SU-DHL-6 (cell line): ENCODE results near the gene MDP1.

ENCODE experiments used
- H2AFZ ChIP-seq: fragments of 200-600 bp; sonication (generic); 2 replicates; pipeline ENCODE4 v1.6.1; 2014; ENCODE audit warnings: low read depth, mild to moderate bottlenecking, moderate library complexity, mixed read lengths, antibody characterized with exemption, low read length; ENCODE audit not compliant: severe bottlenecking
- H3F3A ChIP-seq: fragments of 200-600 bp; shearing (Covaris generic); 2 replicates; pipeline ENCODE4 v1.6.0; 2016; ENCODE audit warnings: antibody characterized with exemption, mild to moderate bottlenecking; ENCODE audit not compliant: insufficient read depth
- H3K27ac ChIP-seq: fragments of 200-600 bp; sonication (generic); 2 replicates; pipeline ENCODE4 v1.5.1; 2016; ENCODE audit warnings: low read depth, mild to moderate bottlenecking, low read length, moderate library complexity, mixed read lengths
- H3K27me3 ChIP-seq: fragments of 200-600 bp; sonication (generic), shearing (Covaris generic); 2 replicates; pipeline ENCODE4 v1.6.0; 2014; ENCODE audit warnings: mild to moderate bottlenecking, low read length
- H3K36me3 ChIP-seq: fragments of 200-600 bp; sonication (generic); 2 replicates; pipeline ENCODE4 v1.6.1; 2014; ENCODE audit warnings: mild to moderate bottlenecking, low read length, mixed read lengths
- H3K4me2 ChIP-seq: fragments of 300-600, 200-600 bp; shearing (Covaris generic), sonication (generic); 2 replicates; pipeline ENCODE4 v1.6.0; 2014; ENCODE audit warnings: low read length, low read depth, mild to moderate bottlenecking; ENCODE audit not compliant: poor library complexity, severe bottlenecking
- H3K4me3 ChIP-seq: fragments of 200-600 bp; sonication (generic); 2 replicates; pipeline ENCODE4 v1.5.1; 2014; ENCODE audit warnings: antibody characterized with exemption, low read length, mild to moderate bottlenecking, mixed read lengths; ENCODE audit not compliant: insufficient read depth, poor library complexity, severe bottlenecking
- H3K79me2 ChIP-seq: fragments of 200-600 bp; sonication (generic); 2 replicates; pipeline ENCODE4 v1.6.1; 2014; ENCODE audit warnings: mild to moderate bottlenecking, low read length, moderate library complexity; ENCODE audit not compliant: insufficient read depth
- H3K9ac ChIP-seq: fragments of 200-600 bp; sonication (generic); 2 replicates; pipeline ENCODE4 v1.7.0; 2014; ENCODE audit warnings: mild to moderate bottlenecking, low read length
- H3K9me2 ChIP-seq: fragments of 200-600 bp; sonication (generic); replicated peaks from 2 replicates; pipeline ENCODE4 v1.6.1; 2014; ENCODE audit warnings: low read length; ENCODE audit not compliant: insufficient read depth
- H3K9me3 ChIP-seq: fragments of 200-600 bp; sonication (generic); 2 replicates; pipeline ENCODE4 v1.6.1; 2014; ENCODE audit warnings: low read length, mixed read lengths; ENCODE audit not compliant: insufficient read depth
- H4K20me1 ChIP-seq: fragments of 200-600 bp; sonication (generic); 2 replicates; pipeline ENCODE4 v1.6.1; 2014; ENCODE audit warnings: low read depth, mild to moderate bottlenecking, antibody characterized with exemption, low read length, moderate library complexity, mixed read lengths
- CTCF ChIP-seq: fragments of 200-600 bp; sonication (generic); IDR thresholded peaks from one replicate; pipeline ENCODE4 v1.5.1; 2017; ENCODE audit warnings: antibody characterized with exemption, mild to moderate bottlenecking, low read length, moderate library complexity; ENCODE audit not compliant: insufficient read depth, poor library complexity, severe bottlenecking
- EZH2phosphoT487 ChIP-seq: fragments of 200-600 bp; sonication (generic), shearing (Covaris generic); conservative IDR thresholded peaks from 2 replicates; pipeline ENCODE4 v1.6.1; 2018; ENCODE audit warnings: mild to moderate bottlenecking, antibody characterized with exemption, low read length, moderate library complexity, mixed read lengths

The MDP1 gene

DNA sequence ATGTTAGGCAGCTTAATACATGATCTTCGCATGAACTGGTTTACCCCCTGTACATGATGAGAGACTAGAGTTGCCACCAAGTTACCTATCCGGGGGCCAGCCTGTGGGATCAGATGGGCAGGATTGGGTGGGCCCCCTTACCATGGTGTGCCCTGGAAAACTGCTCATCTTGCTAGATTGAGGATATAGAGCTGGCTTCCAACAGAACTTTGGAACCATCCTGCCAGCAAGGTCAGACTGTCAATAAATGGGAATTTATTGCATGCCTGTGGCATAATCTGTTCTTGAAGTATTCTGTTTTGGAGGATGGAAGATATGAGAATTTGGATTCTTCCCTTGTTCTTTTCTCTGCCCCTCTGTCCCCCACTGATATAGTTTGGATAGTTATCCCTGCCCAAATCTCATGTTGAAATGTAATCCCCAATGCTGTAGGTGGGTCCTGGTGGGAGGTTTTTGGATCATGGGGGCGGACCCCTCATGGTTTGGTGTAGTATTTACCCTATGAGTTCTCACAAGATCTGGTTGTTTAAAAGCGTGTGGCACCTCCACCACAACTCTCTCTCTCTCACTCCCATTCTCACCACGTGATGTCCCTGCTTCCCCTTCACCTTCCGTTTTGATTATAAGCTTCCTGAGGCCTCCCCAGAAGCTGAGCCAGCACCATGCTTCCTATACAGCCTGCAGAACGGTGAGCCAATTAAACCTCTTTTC lies 16.9 kb downstream of the MDP1 start:
- H3K27ac ChIP-seq = no peak overlapping the region
- TF ChIP-seq EZH2phosphoT487 = no peak
- TF ChIP-seq CTCF = no peak
- H3K4me3 ChIP-seq = no peak overlapping the region
- peaks cover 17% of the 10 kb centered on the region; the same call in 1 of the 2 replicates for H3K79me2 ChIP-seq
- H3K9me2 ChIP-seq = no peaks in the 10 kb centered on the region
- no peaks in the 10 kb centered on the region for H3K9me3 ChIP-seq
- no peaks in the 10 kb centered on the region for H4K20me1 ChIP-seq
- no peaks in the 10 kb centered on the region for H3K27me3 ChIP-seq
- no peak overlapping the region for H2AFZ ChIP-seq
- H3F3A ChIP-seq = peaks cover 24% of the 10 kb centered on the region
- peaks cover 3% of the 10 kb centered on the region; the same call in 1 of the 2 replicates for H3K36me3 ChIP-seq
- H3K9ac ChIP-seq = no peak overlapping the region
- peak overlapping the region; percentile 6 for H3K4me2 ChIP-seq

GRCh38 chr14:24197056-24197450 lies 18.8 kb downstream of the MDP1 start:
- Histone ChIP-seq H3K4me2 (peak overlapping the region; percentile 74), H3K9me3 (no peaks in the 10 kb centered on the region), H3K9ac (peak overlapping the region; percentile 63), H4K20me1 (no peaks in the 10 kb centered on the region), H3K36me3 (peaks cover 3% of the 10 kb centered on the region; the same call in 1 of the 2 replicates), H3K27ac (peak overlapping the region; percentile 83), H3K79me2 (peaks cover 18% of the 10 kb centered on the region; the same call in 1 of the 2 replicates), H3K9me2 (no peaks in the 10 kb centered on the region), H3K27me3 (no peaks in the 10 kb centered on the region), H3K4me3 (peak overlapping the region; percentile 41), H2AFZ (no peak overlapping the region), H3F3A (peaks cover 24% of the 10 kb centered on the region)
- TF ChIP-seq EZH2phosphoT487 (no peak), CTCF (no peak)

DNA sequence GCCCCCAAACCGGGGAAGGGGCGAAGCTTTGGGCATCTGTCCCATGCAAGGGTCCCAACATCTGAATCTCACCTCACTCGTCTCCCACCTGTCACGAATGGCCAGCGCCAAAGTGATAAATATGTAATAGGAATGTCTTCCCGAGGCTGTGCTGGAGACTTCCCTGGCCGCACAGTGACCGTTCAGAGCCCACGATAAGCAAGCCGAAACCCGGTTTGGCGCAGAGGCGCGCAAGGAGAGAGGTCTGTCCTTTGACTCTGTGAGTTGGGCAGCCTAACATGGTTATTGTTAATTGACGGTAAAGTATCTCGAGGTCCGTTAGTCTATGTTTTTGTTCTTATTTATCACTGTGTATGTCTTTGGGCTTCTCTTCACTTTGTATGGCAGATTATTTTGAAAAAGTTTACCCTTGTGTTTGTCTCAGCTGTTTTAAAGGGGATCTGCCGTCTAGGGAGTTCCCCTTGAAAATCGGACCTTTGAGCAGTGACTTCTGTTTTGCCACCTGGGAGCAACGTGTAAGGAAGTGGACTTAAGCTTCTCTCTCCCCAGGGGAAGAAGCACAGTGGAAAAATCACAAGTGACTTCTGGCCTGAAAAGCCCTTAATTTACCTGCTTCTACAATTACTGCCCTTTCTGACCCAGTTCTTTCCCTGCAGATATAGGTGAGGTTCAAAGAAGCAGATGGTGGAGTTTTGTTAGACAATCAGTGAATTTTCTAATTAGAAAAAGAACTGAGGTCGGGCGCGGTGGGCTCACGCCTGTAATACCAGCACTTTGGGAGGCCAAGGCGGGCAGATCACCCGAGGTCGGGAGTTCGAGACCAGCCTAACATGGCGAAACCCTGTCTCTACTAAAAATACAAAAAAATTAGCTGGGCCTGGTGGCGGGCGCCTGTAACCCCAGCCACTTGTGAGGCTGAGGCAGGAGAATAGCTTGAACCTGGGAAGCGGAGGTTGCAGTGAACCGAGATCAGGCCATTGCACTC lies 19.5 kb downstream of the MDP1 start:
- H3K9ac ChIP-seq = peak overlapping the region; percentile 63
- peaks cover 18% of the 10 kb centered on the region; the same call in 1 of the 2 replicates for H3K79me2 ChIP-seq
- no peaks in the 10 kb centered on the region for H3K9me2 ChIP-seq
- H3K9me3 ChIP-seq = no peaks in the 10 kb centered on the region
- TF ChIP-seq EZH2phosphoT487 (no peak), CTCF (no peak)
- peak overlapping the region; percentile 72 for H2AFZ ChIP-seq
- H3K36me3 ChIP-seq = peaks cover 2% of the 10 kb centered on the region; the same call in 1 of the 2 replicates
- H3F3A ChIP-seq = peaks cover 24% of the 10 kb centered on the region
- peak overlapping the region; percentile 83 for H3K27ac ChIP-seq
- H3K4me2 ChIP-seq = peak overlapping the region; percentile 74
- no peaks in the 10 kb centered on the region for H4K20me1 ChIP-seq
- H3K4me3 ChIP-seq = peak overlapping the region; percentile 66
- no peaks in the 10 kb centered on the region for H3K27me3 ChIP-seq
